Mucosa of descending colon (tissue), 3 donors: ENCODE results near the gene CHST3. TPM values are rescaled to one million over a fixed set of nuclear protein-coding genes. Genes with fewer than 3 reads are reported as not detected.

Experiments
- ATAC-seq: fragments of 200-7000 bp; cut with Tn5 transposase; one replicate; pipeline ENCODE4 v1.9.1; 2020; ENCODE audit warnings: mild to moderate bottlenecking, moderate library complexity
- DNase-seq, 3 donors: peaks; one replicate each; pipeline ENCODE4 v3.0.0-alpha.2; 2020
- H3K36me3 ChIP-seq: fragments of 200-600 bp; one replicate; pipeline ENCODE4 v1.8.0; 2021; ENCODE audit warnings: low read depth, mild to moderate bottlenecking
- H3K4me1 ChIP-seq: fragments of 200-600 bp; one replicate; pipeline ENCODE4 v1.8.0; 2021; ENCODE audit warnings: low read depth, mild to moderate bottlenecking
- H3K4me3 ChIP-seq: fragments of 200-600 bp; one replicate; pipeline ENCODE4 v1.8.0; 2021; ENCODE audit warnings: mild to moderate bottlenecking
- H3K9me3 ChIP-seq: fragments of 200-600 bp; one replicate; pipeline ENCODE4 v1.8.0; 2021; ENCODE audit warnings: mild to moderate bottlenecking
- CTCF ChIP-seq: fragments of 200-600 bp; IDR thresholded peaks from one replicate; pipeline ENCODE4 v1.8.0; 2022; ENCODE audit warnings: antibody characterized with exemption, mild to moderate bottlenecking
- intact Hi-C, 2 donors: fragments of 100-400 bp; cut with DNase I in 1 of 2; cut with micrococcal nuclease in 1 of 2; formaldehyde crosslinking; loops; one replicate each; pipeline versions ENCODE4 v1.11.0 to v1.11.1; 2022; cut with DNase I, micrococcal nuclease
- total RNA-seq, 3 donors: library from RNA; stranded (reverse); fragmentation: NEBNext Ultra II Directional in 2 of 3; extraction: Animal tissue kit (Norgen Biotek cat#: 25700) in 2 of 3; gene quantifications; one replicate each; pipeline versions ENCODE4 v1.2.1 to v1.2.4, GENCODE V29; 2021 to 2023
- donor health status: DM: no; HTN: no; CAD: no; lungs with moderate emphysema.
- donor health status: DM: no; HTN: no; CAD: no.
- donor health status: DM: no; HTN: yes; CAD: no.

The CHST3 gene
- total RNA-seq, 3 donors from 2014 or later: 1.1 to 15.7 (median 3.1) TPM

DNA sequence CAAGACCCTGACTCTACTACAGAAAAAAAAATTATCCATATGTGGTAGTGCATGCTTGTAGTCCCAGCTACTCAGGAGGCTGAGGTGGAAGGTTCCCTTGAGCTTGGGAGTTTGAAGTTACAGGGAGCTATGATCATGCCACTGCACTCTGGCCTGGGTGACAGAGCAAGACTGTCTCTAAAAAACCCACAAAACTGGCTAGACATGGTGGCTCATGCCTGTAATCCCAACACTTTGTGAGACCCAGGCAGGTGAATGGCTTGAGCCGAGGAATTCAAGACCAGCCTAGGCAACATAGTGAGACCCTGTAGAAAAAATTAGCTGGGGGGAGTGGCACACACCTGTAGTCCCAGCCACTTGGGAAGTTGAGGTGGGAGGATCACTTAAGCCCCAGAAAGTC, 32.9 kb upstream of the CHST3 start:
- no peak for ATAC-seq

GRCh38 chr10:71933651-71934050, 30.5 kb upstream of the CHST3 start:
- ATAC-seq: no peak
- Histone ChIP-seq H3K4me3 (no peak overlapping the region), H3K4me1 (no peaks in the 10 kb centered on the region), H3K9me3 (peaks cover 3% of the 10 kb centered on the region), H3K36me3 (no peaks in the 10 kb centered on the region)
- DNase-seq: no peak
- intact Hi-C loops: no loop called here
- no peak for TF ChIP-seq CTCF

More for the DNA sequence above, 32.9 kb upstream of the CHST3 start:
- TF ChIP-seq CTCF: no peak
- intact Hi-C loops: no loop called here
- Histone ChIP-seq H3K4me1 (no peaks in the 10 kb centered on the region), H3K4me3 (no peak overlapping the region), H3K36me3 (no peaks in the 10 kb centered on the region), H3K9me3 (peaks cover 3% of the 10 kb centered on the region)
- DNase-seq: no peak

GRCh38 chr10:71938211-71938610, 26.0 kb upstream of the CHST3 start:
- no peak for ATAC-seq
- H3K4me3 ChIP-seq: no peak overlapping the region
- TF ChIP-seq CTCF: no peak
- no peaks in the 10 kb centered on the region for H3K36me3 ChIP-seq
- no peak for DNase-seq
- H3K9me3 ChIP-seq: peaks cover 4% of the 10 kb centered on the region
- intact Hi-C loops: no loop called here
- no peaks in the 10 kb centered on the region for H3K4me1 ChIP-seq

DNA sequence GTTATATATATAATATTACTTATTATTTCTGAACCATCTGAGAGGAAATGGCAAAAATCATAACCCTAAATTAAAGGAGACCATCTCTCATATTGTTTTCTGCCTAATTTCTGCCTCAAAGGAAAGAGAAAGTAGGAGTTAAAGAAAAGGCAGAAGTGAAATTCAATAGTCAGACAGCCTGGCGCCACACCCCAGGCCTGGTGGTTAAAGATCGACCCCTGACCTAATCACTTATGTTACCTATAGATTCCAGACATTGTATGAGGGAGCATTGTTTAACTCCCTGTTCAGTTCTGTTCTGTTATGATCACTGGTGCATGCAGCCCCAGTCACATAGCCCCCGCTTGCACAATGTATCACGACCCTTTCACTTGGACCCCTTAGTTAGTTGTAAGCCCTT, 24.9 kb upstream of the CHST3 start:
- DNase-seq: no peak
- TF ChIP-seq CTCF: no peak
- H3K9me3 ChIP-seq: peaks cover 15% of the 10 kb centered on the region
- no peak for ATAC-seq
- no peaks in the 10 kb centered on the region for H3K4me1 ChIP-seq
- H3K4me3 ChIP-seq: no peak overlapping the region
- H3K36me3 ChIP-seq: no peaks in the 10 kb centered on the region
- intact Hi-C loops: no loop called here

DNA sequence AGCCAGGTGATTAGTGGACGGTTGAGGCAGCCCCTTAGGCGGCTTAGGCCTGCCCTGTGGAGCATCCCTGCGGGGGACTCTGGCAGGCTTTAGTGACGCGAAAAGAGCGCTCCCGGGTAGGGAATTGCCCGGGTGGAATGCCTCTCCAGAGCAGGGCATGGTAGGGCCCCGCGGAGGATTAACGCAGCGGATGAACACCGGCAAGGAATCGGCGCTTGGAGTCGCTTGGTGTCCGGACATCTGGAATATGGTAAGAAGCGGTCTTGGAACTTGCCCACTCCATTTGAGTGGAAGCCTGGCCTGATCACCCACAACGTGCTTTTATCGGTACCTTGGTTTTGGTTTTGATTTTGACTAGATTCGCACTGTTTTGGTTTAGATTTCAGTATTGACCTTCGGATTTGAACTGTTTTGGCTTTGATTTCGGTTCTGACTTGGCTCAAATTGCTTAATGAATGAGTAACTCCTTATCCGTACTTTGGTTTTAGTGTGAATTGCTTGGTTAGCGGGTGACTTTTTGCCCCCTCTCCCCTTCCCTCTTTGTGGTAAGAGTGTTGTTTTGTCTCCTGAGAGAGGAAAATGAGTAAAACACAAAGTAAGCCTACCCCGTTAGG, 24.2 kb upstream of the CHST3 start:
- Histone ChIP-seq H3K36me3 (no peaks in the 10 kb centered on the region), H3K9me3 (peaks cover 22% of the 10 kb centered on the region), H3K4me3 (no peak overlapping the region), H3K4me1 (no peaks in the 10 kb centered on the region)
- intact Hi-C loops: no loop called here
- TF ChIP-seq CTCF: no peak
- no peak for ATAC-seq
- no peak for DNase-seq

DNA sequence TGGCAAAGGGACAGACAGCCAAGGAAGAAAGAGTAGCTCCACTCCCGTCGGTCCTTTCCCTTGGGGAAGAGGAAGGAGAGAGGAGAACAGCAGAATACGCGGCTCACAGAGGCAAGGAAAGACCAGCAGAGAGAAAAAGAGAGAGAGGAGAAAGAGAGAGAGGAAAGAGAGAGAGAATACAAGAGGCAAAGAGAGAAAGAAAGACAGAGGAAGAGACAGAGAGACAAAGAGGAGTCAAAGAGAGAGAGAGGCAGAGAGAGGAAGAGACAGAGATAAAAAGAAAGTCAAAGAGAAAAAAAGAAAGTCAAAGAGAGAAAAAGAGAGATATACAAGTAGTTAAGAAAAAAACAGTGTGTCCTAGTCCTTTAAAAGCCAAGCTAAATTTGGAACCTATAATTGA, 23.4 kb upstream of the CHST3 start:
- no peak for ATAC-seq

More for the DNA sequence above, 23.4 kb upstream of the CHST3 start:
- Histone ChIP-seq H3K9me3 (peaks cover 29% of the 10 kb centered on the region), H3K4me3 (no peak overlapping the region), H3K4me1 (no peaks in the 10 kb centered on the region), H3K36me3 (no peaks in the 10 kb centered on the region)
- DNase-seq: no peak
- no peak for TF ChIP-seq CTCF
- intact Hi-C loops: no loop called here
